Measurements from ENCODE around the gene SOX15.
"Not testable (repeated sequence)": the region's sequence is repeated elsewhere in the genome, so short reads cannot be mapped to it uniquely, and the experiment has no call there.

Gene SOX15

DNA sequence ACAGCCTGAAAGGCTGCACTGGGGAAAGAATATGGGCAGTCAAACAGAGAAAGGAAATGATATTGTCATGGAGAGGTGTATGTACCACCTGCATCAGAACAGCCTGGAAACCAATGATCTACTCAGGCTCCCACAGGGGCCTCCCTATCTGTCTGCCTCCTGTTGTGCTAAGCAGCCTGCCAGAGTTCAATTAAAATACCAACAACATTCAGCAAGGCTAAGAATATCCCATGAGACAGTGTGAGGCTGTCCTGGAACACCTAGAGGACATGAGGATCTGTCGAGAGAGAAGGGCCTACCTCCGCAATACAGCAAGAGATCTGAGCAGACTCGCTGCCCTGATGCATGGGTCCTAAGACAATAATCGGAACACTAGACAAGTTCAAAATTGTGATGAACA lies 16.4 kb upstream of the SOX15 start:
- no peak for DNase-seq

DNA sequence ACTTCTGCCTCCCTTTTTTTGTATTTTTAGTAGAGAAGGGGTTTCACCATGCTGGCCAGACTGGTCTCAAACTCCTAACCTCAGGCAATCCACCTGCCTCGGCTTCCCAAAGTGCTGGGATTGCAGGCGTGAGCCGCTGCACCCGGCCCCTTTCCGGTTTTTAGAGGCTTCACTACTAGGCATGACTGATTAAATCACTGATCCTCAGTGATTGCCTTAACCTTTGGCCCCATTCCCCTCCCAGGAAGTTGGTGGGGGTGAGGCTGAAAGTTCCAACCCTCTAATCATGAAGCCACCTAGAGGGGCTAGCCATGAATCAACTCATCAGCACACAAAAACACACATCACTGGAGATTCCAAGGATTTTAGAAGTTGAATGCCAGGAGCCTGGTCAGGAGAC lies 7.7 kb upstream of the SOX15 start:
- DNase-seq = not testable (repeated sequence)

DNA sequence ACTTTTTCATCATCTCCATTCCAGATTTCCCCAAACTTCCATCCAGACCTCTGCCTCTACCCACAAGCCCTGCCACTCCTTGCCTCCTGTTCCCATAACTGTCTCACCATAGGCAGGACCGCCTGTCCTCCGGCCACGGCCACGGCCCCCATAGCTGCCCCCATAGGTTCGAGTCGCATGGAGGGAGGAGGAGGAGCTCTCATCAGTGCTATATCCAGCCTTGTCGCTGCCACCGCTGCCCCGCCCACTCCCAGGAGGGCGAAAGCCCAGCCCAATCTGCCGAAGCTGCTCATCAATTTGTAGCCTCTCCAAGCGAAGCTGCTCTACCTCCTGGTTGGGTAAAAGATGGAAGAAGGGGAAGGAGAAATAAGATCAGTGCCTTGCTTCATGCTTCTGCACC lies 3.4 kb upstream of the SOX15 start:
- no peak for DNase-seq

DNA sequence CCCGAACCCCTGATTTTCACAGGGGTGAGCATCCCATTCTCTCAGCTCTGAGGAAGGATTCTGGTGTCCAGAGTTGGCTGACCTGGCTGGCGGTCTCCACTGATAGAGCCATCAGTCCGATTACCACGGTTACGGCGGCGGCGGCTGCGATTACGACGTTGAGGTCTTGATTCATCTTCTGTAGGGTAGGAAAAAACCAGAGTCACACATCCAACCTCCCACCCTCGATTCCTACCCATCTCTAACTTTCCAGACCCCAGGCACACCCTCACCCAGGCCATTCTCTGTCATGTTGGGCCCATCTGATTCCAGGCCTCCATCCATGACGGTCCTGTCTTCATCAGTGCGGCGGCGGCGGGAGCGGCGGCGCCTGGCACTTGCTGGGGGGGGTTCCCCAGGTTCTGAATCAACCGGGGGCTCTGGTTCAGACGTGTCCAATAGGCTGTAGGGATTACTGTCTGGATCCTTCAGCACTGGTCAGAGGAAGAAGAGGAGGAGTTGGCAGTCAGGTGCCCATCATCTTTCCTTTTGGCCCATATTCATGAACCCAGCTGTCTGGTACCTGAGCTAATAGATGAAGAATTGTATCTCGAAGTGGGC lies 2.6 kb upstream of the SOX15 start:
- no peak for DNase-seq

DNA sequence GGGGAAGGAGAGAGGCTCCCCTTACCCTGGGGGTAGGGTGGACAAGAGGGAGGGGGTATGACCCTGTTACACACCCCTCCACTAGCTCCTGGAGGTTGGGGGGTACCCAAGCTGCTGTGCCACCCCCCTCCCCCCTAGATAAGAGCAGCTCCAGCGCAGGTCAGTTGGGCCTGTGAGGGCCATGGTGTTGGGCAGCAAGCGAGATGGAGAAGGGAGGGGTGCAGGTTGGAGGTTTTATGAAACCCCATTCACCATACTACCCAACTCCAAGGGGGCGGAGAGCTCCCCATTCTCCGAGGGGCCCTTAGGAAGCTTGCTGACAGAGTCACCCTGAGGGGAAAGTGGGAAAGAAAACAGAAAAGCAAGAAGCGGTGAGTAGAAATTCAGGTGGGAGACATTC lies 1.7 kb upstream of the SOX15 start:
- DNase-seq = no peak

DNA sequence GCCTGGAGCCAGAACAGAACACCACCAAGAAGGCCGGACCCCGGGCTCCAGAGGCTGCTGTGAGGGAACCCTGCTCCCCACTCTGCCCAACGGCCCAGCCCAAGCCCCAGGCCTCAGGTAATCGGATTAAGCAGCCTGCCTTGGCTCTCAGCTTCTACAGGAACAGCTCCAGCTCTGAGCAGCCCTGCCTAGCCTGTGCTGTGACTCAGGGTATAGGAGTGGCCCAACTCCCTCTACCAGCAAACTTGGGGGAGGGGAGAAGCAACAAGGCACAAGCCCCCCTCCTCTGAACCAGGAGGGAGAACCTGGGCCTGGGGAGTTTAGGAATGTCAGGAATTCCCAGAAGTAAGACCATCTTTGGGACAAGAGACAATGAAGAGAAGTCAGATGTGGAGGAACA lies 849 bp upstream of the SOX15 start:
- no peak for DNase-seq

DNA sequence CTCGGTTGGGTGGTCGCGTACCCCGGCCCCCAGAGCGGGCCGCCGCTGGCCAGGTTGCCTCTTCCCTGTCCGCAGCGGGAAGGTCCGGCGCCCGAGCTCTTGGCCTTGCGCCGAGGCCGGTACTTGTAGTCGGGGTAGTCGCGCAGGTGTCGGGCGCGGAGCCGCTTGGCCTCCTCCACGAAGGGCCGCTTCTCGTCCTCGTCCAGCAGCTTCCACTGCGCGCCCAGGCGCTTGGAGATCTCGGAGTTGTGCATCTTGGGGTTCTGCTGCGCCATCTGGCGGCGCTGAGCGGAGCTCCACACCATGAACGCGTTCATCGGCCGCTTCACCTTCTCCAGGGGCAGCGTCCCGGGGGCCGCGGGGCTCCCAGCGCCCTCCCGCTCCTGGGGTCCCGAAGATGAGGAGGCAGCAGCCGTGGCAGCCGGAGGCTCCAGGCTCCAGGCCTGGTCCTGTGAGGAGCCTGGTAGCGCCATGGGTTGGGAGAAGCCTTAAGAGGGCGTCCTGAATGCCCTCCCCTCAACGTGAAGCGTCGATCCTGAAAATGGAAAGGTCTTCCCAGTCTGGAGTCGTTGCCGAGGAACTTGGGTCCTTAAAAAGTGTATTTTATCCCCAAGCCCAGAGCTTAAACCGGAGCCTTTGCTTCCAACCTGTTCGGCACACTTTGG lies 558 bp downstream of the SOX15 start:
- DNase-seq = peak; percentile 35 to 65 (median 52)

DNA sequence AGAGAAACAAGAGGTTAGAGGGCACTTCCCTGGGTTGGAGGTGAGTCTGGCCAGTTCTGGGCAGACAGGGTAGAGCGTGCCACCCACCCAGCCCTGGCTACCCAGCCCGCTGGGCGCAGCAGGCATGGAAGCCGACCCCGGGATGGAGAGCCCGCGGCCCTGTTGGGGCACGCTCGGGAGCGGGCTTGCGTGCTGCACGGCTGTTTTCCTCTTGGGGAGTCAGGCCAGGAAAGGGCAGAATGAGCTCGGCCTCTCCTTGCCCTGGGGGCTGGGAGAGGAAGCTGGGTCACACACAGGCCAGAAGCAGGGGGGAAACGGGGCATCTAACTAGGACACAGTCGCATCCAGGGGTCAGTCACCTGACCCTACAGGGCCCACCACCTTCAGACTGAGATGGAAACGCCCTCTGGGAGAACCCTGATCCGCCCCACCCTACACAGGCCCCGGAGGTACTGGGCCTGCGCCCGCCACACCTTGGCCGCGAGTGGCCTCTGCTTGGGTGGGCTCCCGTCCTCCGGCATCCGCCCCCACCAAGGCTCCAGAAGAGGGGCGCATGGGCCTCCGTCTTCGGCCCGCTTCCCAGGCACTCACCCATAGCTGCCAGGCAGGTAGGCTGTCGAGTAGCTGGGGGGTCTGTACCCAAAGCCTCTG lies 1.2 kb downstream of the SOX15 start:
- no peak for DNase-seq

DNA sequence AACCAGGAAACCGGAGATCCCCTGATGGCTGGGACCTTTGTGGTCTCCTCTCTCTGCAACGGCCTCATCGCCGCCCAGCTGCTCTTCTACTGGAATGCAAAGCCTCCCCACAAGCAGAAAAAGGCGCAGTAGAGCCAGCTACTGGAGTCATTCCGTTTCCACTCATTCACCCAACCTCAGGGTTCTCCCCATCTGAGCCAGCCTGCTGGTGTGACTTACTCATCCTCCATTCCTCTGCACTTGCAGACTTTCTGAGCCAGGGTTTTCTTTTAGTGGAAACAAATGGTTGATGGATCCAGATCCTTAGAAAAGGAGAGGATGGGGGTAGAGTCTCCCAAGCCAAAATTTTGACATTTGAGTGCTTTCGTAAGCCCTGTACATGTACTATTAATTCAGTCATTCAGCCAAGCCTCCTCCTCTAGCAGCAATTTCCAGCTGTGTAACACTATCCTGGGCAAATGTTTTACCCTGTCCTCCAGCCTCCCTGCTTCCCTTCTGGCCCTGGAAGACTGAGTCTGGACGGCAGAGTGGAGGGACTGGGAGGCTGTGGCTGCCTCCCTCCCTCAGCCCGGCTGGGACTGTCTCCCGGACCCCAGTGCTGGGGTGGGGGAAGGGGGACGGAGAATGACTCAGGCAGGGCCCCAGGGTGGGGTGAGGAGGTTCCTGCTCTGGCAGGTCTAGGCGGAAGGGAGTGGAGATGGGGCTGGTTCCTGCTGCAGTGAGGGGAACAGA lies 2.3 kb downstream of the SOX15 start:
- no peak for DNase-seq

DNA sequence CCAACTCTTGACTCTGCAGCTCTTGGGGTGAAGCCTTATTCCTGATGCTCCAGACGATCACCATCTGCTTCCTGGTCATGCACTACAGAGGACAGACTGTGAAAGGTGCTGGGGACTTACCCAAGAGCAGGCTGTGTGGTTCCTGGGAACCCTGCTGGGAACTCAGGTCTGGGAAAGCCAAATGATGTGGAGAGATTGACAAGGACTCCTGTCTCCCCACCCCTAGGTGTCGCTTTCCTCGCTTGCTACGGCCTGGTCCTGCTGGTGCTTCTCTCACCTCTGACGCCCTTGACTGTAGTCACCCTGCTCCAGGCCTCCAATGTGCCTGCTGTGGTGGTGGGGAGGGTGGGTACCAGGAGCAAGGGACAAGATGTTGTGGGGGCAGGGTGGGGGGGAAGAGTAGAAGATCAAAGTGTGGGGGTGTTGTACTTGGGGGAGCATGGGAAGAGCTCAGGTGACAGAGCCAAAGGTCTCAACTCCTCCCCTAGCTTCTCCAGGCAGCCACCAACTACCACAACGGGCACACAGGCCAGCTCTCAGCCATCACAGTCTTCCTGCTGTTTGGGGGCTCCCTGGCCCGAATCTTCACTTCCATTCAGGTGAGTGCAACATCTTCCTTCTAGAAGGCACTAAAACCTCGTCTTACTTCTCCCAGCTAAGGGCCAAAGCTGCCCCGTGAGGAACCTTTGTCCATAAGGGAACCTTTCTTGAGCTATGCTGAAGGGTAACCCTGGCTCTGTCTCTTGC lies 3.0 kb downstream of the SOX15 start:
- no peak for DNase-seq

DNA sequence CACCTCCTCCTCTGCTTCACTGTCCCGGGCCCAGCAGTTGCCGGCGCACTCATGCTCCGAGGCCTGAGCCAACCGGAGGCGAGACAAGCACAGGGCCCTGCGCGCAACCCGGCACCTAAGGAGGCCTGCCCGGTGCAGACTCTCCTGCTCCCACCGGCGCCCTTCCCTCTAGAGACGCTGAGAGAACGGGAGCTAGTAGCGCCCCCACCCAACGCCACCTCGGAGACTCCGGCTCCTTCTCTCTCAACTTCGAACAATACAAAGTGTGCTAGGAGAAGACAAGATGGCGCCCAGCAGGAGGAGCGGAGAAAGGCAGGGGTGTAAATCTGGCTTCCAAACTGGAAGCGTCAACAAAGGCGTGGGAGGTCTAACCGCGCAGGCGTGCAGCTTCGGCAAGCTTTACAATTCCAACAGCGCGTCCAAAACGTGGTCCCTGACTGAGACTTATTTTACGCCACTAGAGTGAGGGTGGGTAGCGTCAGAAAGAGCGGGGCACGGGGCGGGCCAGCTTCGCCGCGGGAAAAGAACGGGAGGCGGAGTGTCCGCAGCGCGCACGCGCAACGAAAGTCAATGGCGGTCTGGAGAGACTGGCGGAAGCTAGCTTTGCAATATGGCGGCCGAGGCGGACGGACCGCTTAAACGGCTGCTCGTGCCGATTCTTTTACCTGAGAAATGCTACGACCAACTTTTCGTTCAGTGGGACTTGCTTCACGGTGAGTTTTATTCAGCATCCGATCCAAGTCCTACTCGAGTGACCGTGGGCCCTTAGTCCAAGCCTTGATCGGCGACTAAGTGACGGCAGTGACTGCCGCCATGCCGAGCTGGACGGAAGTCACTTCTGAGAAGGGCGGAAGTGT lies 6.4 kb downstream of the SOX15 start, which contains the start of gene MPDU1:
Gene MPDU1, plus strand, starts transcription at position 600 of the 857 bp plus-strand sequence. Its CDS starts 11 bp downstream, at position 611.
- DNase-seq = peak; percentile 87 to 97 (median 93)

DNA sequence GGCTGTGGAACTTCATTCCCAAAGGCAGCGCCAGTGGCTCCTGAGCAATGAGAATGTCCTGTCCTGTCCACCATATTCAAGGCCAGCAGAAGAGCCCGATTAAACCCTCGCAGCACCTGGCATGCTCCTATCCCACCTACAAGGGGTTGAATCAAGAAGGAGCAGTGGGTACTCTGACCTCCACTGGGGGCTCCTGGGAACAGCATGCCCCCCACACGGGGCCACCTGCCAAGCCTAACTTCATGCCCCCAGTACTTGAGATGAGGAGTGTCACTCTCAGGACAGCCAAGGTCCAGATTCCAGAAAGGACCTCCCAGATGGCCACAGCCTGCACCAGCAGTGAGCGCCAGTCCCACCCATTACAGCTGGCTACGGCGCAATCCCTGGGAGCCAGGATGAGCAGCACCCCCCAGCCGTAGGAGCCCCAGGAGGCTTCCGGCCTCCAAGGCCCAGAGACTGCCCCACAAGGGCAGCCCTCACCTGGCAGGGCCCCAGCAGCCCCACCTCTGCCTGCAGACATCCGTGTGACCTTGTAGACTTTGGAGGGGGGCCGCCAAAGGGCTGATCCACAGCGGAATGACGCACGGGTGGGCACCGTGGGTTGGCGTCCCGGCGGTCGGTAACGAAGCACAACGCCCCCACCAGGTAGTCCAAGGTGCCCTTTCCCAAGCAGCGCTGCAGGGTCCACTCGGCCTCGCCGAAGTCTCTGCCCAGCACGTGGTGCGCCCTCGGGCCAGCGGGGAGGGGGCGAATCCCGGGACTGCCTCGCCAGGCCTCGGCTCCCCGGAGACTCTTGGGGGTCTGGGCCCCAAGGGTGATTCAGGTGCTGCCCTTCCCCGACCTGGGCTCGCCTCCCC lies 7.3 kb downstream of the SOX15 start:
- DNase-seq = no peak

DNA sequence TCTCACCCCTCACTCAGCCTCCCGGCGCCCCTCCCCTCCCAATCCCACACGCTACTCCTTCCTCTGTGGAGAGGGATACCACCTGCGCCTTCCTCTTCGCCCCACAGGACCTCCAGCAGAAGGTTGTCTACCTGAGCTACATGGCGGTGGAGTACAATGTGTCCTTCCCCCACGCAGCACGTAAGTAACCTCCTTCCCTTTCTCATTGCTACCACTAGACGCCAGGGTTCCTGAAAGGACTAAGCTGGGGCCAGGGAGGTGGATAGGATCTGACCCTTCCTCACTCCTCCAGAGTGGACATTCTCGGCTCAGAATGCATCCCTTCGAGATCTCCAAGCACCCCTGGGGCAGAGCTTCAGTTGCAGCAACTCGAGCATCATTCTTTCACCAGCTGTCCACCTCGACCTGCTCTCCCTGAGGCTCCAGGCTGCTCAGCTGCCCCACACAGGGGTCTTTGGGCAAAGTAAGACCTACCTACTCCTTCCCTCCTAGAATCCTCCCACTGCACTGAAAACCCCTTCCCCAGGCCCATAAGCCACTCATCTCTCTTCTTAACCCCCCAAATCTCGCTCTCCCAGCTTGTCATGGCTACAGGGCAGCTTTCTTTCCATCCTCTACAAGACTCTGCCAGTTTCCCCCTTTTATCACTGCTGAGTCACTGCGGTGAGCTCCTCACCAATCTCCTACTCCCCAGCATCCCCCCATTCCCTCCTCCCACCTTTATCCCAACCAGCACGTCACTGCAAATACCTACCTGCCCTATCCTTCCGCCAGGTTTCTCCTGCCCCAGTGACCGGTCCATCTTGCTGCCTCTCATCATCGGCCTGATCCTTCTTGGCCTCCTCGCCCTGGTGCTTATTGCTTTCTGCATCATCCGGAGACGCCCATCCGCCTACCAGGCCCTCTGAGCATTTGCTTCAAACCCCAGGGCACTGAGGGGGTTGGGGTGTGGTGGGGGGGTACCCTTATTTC lies 9.0 kb downstream of the SOX15 start:
- DNase-seq = no peak

DNA sequence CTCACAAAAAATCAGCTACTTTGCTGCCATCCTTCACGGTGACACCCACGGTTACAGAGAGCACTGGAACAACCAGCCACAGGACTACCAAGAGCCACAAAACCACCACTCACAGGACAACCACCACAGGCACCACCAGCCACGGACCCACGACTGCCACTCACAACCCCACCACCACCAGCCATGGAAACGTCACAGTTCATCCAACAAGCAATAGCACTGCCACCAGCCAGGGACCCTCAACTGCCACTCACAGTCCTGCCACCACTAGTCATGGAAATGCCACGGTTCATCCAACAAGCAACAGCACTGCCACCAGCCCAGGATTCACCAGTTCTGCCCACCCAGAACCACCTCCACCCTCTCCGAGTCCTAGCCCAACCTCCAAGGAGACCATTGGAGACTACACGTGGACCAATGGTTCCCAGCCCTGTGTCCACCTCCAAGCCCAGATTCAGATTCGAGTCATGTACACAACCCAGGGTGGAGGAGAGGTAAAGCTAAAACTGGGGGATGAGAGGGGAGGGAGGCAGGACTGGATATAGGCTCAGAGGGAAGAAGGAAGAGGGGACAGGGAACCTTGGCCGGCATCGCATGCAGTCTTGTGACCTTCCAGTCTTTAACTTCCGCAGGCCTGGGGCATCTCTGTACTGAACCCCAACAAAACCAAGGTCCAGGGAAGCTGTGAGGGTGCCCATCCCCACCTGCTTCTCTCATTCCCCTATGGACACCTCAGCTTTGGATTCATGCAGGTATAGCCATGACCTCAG lies 9.9 kb downstream of the SOX15 start:
- DNase-seq = no peak

DNA sequence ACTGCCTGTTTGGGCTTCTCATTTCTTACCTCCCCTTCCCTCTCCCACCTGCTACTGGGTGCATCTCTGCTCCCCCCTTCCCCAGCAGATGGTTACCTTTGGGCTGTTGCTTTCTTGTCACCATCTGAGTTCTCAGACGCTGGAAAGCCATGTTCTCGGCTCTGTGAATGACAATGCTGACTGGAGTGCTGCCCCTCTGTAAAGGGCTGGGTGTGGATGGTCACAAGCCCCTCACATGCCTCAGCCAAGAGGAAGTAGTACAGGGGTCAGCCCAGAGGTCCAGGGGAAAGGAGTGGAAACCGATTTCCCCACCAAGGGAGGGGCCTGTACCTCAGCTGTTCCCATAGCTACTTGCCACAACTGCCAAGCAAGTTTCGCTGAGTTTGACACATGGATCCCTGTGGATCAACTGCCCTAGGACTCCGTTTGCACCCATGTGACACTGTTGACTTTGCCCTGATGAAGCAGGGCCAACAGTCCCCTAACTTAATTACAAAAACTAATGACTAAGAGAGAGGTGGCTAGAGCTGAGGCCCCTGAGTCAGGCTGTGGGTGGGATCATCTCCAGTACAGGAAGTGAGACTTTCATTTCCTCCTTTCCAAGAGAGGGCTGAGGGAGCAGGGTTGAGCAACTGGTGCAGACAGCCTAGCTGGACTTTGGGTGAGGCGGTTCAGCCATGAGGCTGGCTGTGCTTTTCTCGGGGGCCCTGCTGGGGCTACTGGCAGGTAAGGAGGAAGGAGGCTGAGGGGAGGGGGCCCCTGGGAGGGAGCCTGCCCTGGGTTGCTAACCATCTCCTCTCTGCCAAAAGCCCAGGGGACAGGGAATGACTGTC lies 10.7 kb downstream of the SOX15 start, which contains the start of gene CD68:
Gene CD68, plus strand, starts transcription at position 638 of the 833 bp plus-strand sequence. Its CDS starts 40 bp downstream, at position 678.
- peak in 1 of 5 donors; percentile 78 for DNase-seq

DNA sequence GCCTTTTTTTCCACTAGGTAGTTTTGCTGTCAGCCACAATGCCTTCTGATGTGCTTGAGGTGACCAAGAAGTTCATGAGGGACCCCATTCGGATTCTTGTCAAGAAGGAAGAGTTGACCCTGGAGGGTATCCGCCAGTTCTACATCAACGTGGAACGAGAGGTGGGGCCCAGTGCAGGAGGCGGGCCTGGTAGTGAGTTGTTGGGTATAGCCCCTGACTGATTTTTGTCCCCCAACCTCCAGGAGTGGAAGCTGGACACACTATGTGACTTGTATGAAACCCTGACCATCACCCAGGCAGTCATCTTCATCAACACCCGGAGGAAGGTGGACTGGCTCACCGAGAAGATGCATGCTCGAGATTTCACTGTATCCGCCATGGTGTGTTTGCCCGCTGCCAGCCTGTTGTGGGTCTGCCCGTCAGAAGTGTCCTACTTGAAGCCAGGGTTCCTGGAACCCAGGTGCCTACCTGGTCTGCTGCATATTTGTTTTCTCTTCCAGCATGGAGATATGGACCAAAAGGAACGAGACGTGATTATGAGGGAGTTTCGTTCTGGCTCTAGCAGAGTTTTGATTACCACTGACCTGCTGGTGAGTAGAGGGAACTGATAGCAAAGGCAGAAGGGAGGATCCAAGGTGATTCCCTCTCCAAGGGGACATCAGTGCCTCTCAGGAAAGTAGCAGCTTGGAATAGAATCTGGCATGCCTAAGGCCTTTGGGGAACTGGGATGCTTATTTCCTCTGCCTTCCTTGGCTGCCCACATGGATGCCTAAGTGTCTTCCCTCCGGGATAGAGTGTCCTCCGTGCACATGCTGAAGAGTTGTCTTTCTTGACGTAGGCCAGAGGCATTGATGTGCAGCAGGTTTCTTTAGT lies 12.3 kb downstream of the SOX15 start:
- DNase-seq = no peak

Measured in T-helper 1 cell (primary cell).